ENCODE results near the gene PTPRM. TPM values are rescaled to one million over a fixed set of nuclear protein-coding genes. Genes with fewer than 3 reads are reported as not detected.

The PTPRM gene
- total RNA-seq, 1 experiment from 2014 or later, result 14.5 TPM

- TF ChIP-seq ZBTB33 (IDR thresholded peaks at IDR 0.05; ENCODE audit: extremely low read depth, insufficient replicate concordance, low read length) (no peak), EGR1 (IDR thresholded peaks at IDR 0.05; ENCODE audit: low read depth) (no peak), FOSL1 (IDR thresholded peaks at IDR 0.05; ENCODE audit: low read depth) (no peak), EZH2 (IDR thresholded peaks at IDR 0.05) (no peak)
Observed at GRCh38 chr18:7979714-7980113, 412.6 kb downstream of the PTPRM start (continued).

GRCh38 chr18:7980136-7980535 is 413.0 kb downstream of the PTPRM start:
- H4K20me1 ChIP-seq (ENCODE audit: insufficient read depth), result no peaks in the 10 kb centered on the region
- H3K27ac ChIP-seq (ENCODE audit: low read depth, low read length), result no peak overlapping the region
- H3K27me3 ChIP-seq (ENCODE audit: insufficient read depth, low read length), result no peaks in the 10 kb centered on the region
- RAD21 ChIA-PET (ENCODE audit: low non-redundant PET in 1 of 2, low total read pairs in 2 of 2, uncharacterized antibody in 2 of 2, unreplicated experiment in 2 of 2), result no interaction called here
- no peaks in the 10 kb centered on the region for H3K9me3 ChIP-seq (ENCODE audit: control insufficient read depth in 1 of 2, insufficient read depth in 1 of 2, low read depth in 1 of 2, low read length in 2 of 2)
- no TSS peak for BruUV-seq (replicated peaks)
- H3K9ac ChIP-seq (ENCODE audit: low read length), result no peak overlapping the region
- H3K79me2 ChIP-seq (ENCODE audit: insufficient read depth, low read length), result no peaks in the 10 kb centered on the region
- CTCF ChIA-PET, result no interaction called here
- no peaks in the 10 kb centered on the region for H3K4me1 ChIP-seq (ENCODE audit: control insufficient read depth in 1 of 2, insufficient read depth in 2 of 2, low read length in 2 of 2)
- TF ChIP-seq RAD21 (IDR thresholded peaks at IDR 0.05; ENCODE audit: low read depth), result peak; percentile 53
- peak; percentile 31 to 61 (median 53); a peak in 5 of 6 replicates for TF ChIP-seq CTCF (IDR thresholded peaks at IDR 0.05 in 2 of 3, conservative IDR thresholded peaks at IDR 0.05 in 1 of 3; ENCODE audit: borderline replicate concordance in 1 of 3, insufficient read depth in 1 of 3, low read depth in 2 of 3, low read length in 2 of 3)
- no peak for TF ChIP-seq SRF (IDR thresholded peaks at IDR 0.05; ENCODE audit: low read depth)
- no peak overlapping the region for H3K4me3 ChIP-seq (replicated peaks in 1 of 2; ENCODE audit: low read depth in 1 of 2, low read length in 2 of 2)
- H3K4me2 ChIP-seq (ENCODE audit: low read length), result no peak overlapping the region
- H3K9me2 ChIP-seq (ENCODE audit: insufficient read depth), result no peaks in the 10 kb centered on the region
- intact Hi-C loops (cut with micrococcal nuclease), result loop anchor here (1.0 kb wide), 1 partner anchor 190 kb away; no protein-coding TSS in a partner anchor
- POLR2A ChIA-PET, result no interaction called here
- H3K36me3 ChIP-seq (ENCODE audit: control insufficient read depth in 1 of 2, insufficient read depth in 2 of 2, low read length in 2 of 2), result no peaks in the 10 kb centered on the region
- ATAC-seq (peak; percentile 64), DNase-seq (ENCODE audit: low read depth, low spot score) (peak; percentile 8)
- no peak overlapping the region for H2AFZ ChIP-seq (ENCODE audit: low read depth, low read length, poor library complexity, severe bottlenecking)

Measured in HCT116 (cell line).